SH-SY5Y (cell line): ENCODE measurements around the gene ECHS1.

Source experiments
- GATA2 ChIP-seq: IDR thresholded peaks from 2 replicates; pipeline ENCODE4 v1.6.1; 2011; ENCODE audit warnings: mild to moderate bottlenecking, low read depth, low read length
- GATA3 ChIP-seq: IDR thresholded peaks from 2 replicates; pipeline ENCODE4 v1.6.1; 2011; ENCODE audit warnings: low read depth, mild to moderate bottlenecking, low read length, moderate library complexity

GRCh38 chr10:133419211-133419950 is 46.2 kb upstream of the ECHS1 start:
- TF ChIP-seq GATA2 (no peak), GATA3 (no peak)
